ENCODE measurements around the gene FUT7.
"Not testable (repeated sequence)": the region's sequence is repeated elsewhere in the genome, so short reads cannot be mapped to it uniquely, and the experiment has no call there.

The FUT7 gene

DNA sequence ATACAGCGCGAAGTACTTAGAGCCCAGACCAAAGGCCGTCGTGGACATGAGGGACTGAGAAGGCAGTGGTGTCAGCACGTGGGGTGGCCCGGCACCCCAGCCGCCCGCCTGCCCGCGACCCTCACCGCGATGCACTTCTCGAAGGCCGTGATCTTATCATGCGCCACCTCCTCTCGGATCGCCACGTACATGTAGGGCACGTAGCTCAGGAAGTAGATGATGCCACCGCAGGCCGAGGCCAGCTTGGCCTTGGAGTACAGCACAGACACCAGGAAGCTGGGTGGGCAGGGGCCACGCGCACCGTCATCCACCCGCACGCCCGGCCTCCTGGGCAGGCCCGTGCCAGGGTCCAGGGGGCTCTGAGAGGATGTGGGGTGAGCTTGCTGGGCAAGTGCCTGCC is 14.8 kb downstream of the FUT7 start:
- DNase-seq = no peak

DNA sequence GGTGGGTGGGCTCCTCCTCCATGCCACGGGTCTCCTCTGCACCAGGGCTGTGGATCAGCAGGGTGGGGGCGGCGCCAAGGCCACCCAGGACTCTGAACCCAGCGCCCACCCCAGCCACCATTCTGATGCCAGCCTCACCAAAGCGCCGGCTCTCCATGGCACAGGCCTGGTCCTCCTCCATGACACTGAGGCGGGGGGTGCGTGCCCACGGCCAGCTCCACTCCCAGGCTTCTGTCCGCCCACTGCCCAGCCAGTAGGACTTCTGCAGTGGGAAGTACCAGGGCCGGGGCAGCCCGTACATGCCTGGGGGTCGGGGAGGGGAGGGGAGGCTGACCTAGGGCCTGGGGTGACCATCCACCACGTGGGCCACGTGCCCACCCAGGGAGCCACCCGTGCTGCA is 15.5 kb downstream of the FUT7 start:
- no peak for DNase-seq

DNA sequence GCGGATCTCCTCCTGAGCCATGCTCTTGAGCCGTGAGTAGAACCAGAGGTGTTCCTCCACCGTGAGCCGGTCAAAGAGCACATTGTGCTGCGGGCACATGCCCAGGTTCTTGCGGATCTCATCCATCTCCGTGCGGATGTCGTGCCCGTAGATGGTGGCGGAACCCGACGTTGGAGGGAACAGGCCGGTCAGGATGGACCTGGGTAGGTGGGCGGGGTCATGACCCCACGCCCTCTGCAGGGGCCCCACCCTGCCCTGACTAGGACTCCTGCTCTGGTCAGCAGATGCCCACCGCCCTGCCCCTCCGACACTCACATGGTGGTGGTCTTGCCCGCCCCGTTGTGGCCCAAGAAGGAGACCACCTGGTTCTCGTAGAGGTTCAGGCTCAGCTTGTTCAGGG is 15.9 kb downstream of the FUT7 start:
- no peak for DNase-seq

DNA sequence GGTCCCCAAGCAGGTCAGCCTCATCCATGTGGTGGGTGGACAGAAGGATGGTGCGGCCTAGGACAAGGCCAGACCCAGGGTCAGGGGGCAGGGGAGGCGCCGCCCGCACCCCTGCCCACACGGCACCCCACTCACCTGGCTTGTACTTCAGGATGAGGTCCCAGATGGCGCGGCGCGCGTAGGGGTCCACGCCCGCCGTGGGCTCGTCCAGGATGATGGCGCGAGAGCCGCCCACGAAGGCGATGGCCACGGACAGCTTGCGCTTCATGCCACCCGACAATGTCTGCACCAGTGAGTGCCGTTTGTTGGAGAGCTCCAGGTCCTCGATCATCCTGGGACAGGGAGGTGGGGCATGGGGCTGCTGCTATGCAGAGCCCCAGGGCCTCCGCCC is 16.4 kb downstream of the FUT7 start:
- no peak for DNase-seq

DNA sequence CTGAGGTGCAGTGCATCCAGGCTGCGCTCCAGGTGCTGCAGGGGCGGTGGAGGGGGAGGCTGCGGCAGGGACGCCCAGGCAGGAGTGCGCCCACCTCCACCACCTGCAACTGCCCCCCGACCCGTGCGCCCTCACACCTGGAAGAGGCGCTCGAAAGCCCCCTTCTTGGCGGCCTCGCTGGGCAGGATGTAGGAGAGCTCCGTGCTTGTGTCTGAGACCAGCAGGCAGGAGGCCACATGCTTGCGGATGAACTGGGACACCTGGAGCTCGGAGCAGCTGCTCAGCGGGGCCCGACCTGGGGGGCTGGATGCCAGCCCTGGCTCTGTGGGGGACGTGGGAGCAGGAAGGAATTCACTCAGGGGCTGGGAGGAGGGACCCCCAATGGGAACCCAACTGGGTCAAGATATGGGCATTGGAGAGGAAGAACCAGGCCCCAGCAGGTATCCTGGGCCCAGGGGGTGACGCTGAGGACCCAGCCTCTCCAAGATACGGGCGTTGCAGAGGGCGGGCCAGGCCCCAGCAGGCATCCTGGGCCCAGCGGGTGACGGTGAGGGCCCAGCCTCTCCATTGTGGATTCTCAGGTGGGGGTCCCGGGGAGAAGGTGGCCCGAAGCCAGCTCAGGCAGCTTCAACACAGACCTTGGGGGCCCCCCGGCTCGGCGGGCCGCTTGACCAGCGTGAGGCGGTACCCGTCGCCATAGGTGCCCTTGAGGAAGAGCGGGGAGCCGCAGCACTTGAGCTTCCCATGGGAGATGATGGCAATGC is 16.9 kb downstream of the FUT7 start:
- no peak for DNase-seq

DNA sequence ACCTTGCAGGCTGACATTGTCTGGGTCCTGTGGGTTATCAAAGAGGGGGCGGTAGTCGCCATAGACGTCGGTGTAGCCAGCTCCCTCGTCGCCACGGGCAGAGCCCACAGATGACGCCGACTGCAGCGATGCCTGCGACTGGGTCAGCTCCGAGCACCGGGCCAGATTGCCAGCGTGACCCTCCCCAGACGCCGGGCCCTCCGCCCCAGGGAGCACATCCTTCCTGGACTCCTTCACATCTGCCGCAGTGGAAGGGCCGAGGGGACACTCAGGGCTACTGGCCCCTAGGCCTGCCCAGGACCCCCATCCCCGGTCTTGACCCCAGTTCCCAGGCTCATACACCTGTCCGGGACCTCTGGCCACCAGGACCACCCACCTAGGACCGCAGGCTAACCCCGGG is 17.7 kb downstream of the FUT7 start:
- DNase-seq = no peak

DNA sequence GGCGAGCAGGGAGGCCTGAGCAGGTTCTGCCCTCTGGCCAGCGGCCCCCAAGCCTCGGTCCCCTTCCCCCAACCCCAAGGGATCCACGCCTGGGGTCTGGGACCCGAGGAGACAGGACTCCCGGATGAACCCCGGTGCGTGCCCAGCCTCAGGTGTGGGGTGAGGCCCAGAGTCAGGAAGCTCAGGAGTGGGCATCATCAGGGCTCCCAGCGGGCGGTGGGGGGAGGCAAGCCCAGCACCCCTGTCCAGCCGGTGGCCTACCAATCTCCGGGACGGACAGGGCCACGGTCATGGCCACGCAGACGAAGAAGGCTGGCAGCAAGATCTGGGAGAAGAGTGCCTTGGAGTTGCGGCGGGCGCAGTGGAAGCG is 18.3 kb downstream of the FUT7 start:
- DNase-seq = no peak

DNA sequence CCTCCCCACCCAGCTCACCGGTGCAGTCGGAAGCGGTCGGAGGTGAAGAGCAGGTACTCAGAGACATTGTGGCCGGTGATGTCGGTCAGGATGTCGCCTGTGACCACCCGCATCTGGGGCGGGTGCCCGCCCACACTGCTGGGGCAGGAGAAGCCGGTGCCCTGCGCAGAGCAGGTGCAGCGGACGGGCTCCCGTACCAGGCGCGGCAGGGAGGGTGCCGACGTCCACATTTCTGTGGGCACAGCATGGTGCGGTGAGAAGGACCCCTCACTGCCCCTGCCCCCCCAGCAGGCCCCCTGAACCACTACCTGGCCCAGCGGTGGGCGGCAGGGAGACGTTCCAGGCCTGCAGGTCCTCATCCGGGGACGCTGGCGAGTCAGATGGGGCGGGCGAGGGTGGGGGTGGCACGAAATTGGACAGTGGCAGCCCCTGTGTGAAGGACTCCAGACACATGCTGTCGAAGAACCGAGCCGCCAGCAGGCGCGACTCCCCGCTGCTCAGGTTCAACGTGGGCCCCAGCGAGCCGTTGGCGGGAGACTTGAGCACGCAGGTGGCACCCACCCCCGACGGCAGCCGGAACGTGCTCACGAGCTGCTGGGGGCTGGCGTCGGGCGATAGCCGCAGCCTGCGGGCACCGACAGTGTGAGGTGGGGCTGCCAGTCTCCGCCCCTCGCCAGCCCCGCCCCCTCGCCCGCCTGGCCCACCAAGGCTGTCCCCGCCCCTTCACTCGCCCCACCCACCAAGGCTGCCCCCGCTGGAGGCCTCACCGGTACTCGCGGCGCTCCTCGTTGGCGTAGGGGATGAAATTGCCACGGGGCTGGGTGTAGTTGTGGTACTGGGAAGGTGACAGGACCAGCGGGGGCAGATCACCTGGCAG is 19.0 kb downstream of the FUT7 start:
- no peak for DNase-seq

DNA sequence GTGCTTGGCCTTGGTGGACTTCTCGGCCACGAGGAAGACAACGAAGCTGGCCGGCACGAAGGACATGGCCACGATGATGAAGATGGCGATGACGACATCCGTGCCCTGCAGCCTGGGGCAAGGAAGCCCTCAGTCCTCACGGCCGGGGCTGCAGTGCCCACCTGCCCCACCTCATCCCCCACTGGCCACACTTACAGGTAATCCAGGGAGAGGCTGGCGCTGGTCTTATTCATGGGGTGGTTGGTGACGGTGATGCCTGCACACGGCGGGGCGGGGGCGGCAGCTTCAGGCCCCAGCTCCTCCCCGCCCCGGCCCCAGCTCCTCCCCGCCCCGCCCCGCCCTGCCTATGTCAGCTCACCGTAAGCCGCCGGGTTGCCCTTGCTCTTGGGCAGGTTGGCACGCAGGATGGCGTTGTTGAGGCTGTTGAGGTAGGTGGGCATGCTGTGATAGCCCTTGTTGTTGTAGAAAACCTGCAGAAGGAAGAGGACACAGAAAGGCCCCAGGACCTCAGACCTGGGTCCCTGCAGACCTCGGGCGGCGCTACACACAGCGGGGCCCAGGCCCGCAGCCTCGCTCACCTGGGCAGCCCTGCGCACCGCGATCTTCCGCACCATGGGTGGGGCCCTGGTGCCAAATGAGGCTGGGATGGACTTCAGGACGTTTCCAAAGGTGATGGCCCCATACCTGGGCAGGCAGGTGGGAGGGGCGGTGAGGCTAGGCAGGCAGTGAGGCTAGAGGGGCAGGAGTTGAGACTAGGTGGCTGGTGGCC is 19.8 kb downstream of the FUT7 start:
- no peak for DNase-seq

DNA sequence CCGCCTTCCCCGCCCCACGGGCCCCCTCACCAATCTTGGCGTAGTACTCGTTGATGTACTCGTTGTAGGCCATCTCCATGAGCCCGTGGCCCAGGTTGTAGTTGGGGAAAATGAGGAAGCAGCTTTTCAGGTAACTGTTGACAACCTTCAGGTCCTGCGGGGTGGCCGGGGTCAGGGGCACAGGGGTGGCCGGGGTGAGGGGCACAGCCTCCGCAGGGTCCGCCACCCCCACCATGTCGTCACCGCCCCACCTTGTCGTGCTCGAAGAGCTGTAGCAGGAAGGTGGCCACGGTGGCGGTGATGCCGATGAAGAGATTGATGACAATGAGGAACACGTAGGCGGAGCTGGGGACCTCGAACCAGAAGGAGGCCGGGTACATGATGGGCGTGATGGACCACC is 20.7 kb downstream of the FUT7 start:
- DNase-seq = no peak

DNA sequence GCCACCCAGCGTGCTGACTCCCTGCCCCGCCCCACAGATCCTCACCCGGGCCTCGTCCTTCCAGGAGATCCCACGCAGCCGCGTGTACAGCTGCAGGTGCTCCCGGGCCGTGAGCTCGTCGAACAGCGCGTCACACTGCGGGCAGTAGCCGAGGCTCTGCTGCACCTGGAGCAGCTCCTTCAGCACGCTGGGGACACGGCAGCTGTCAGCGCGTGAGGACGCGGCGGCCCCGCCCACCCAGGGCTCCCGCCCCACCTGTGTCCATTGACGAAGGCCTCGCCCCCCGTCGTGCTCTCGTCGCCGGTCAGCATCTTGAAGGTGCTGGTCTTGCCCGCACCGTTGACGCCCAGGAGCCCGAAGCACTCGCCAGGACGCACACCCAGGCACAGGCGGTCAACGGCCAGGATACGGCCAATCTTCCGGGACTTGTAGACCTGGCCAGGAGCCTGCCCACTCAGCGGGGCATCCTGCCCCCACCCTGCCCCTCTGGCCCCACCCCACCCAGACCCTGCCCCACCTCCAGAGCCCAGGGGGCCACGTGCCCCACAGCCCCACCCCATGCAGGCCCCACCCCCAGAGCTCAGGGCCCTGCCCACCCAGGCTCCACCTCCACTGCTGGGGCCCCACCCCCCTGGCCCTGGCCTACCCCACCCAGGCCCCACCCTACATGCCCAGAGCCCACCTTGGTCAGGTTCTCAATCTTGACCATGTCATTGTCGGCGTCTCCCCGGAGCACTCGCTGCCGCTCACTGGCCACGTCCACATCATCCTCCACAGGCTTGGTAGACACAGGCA is 21.8 kb downstream of the FUT7 start:
- DNase-seq = no peak

DNA sequence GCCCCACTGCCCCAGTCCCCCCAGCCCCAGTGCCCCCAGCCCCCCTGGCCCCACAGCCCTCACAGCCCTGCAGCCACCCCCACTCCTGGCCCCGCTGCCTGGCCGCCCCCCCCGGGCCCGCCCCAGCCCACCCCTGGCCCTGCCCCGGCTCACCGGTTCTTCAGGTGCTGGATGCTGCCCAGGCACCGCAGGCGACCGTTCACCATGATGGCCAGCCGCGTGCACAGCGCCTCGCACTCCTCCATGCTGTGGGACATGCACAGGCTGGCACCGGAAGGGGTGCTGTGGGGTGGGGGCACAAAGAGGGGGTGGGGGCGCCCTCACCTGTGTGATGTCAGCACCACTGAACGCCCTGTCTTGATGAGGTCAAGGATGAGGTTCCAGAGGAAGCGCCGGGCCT is 22.7 kb downstream of the FUT7 start:
- DNase-seq = no peak

DNA sequence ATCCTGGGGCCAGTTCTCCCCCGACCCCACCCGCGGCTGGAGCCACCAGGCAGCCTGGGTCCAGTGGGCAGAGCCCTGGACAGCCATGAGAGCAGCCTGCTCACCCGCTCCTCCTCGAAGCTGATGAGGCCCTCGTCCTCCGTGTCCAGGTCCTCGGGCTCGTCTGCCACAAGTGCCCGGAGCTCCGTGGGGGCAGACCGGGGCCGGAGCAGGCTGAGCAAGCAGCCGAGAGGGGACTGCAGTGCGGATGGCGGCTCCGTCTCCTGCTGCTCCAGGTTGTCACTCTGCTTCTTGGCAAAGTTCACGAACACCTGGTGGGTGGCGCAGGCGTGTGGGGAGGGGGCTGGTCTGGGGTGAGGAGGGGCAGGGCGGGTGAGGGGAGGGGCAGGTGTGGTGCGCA is 23.6 kb downstream of the FUT7 start:
- DNase-seq = no peak

DNA sequence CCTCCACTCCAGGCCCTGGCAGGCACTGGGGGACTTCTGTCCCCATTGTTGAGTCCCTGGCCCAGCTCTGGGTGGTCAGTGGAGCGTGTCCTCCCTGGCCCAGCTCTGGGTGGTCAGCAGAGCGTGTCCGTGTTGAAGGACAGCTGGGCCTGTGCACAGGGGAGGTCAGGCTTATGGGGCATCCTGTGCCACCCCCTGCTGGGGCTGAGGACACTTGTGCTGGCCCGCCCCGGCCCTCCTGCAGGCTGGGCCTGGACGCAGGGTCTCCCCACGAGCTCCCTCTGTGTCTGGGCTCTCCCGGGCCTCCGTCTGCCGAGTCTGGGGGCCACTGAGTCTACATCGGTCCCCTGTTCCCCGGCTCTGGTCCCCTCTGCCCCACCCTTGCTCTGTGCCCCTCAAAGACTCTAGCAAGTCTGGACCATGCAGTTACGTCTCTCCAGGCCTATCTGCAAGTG is 24.0 kb downstream of the FUT7 start:
- no peak for DNase-seq

DNA sequence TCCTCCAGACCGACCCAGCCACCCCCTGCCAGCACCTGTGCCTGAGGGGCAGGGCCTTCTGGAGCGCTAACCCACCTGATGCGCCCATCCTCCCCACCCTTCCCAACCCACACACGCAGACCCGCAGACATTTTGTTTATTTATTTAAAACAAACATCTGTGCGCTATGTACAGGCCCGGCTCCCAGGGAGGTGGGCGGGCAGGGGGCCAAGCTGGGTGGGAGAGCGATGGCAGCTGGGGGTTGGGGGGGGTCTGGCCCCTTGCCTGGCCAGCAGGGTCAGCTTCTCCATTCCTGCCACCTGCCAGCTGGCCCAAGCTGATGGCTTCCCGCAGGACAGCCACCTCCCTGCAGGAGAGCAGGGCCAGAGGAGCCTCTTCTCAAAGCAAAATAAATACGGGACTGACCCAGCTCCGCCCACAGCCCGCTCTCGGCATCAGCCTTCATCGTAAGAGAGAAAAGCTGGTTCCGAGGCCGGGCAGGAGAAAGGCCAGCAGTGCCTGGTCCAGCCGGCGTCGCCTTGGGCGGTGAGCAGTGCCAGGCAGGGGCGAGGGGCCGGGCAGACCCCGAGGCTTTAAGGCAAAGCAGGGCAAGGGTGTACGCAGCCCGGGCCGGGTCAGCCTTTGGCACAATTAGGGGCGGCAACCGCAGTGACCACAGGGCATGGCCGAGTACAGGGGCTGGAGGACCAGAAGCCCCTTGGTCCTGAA is 24.6 kb downstream of the FUT7 start:
- DNase-seq = no peak

DNA sequence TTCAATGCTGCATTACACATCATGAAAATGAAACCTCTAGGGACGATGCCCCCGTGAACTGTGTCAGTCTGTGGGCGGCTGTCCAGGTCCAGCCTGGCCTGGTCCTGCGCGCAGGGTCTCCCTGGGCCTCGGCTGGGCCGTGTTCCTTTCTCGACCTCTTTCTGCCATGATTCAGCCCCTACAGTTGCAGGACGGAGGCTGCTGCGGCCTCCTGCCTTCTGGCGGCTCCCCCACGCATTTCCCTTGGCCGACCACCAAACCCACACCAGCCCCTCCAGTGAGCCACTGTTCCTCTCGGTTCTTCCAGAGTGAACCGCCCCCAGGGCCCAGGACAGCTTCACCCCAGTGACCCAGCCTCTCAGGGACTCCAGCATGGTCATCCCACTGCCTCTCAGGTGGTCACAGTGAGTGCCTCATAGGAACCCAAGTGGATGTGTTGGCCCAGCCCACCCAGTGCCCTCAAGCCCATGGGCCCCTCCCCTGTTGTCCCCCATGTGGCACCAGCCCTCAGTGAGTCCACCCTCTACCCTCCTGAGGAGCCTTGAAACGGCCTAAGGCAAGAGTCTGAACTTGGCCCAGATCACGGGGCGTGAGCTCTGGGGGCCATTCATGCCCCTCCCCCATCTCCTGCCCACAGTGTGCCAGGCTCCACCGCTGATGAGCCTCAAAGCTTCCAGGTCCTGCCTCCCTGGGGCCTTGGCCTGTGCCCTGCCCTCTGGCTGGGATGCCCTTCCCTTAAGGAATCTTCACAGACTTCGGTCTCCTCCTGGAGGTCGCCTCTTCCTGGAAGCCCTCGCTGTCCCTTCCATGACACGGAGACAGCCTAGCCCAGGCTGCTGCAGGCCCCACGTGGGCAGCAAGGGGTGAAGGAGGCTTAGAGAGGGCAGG is 25.5 kb downstream of the FUT7 start:
- no peak for DNase-seq

DNA sequence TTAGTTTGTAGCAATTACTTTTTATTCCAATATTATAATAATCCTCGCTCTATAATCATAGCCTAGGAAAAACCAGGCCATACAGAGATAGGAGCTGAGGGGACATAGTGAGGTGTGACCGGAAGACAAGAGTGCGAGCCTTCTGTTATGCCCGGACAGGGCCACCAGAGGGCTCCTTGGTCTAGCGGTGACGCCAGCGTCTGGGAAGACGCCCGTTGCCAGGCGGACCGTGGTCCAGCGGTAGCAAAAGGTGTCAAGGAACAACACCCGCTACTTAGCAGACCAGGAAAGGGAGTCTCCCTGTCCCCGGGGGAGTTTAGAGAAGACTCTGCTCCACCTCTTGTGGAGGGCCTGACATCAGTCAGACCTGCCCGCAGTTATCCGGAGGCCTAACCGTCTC is 27.6 kb downstream of the FUT7 start:
- not testable (repeated sequence) for DNase-seq

DNA sequence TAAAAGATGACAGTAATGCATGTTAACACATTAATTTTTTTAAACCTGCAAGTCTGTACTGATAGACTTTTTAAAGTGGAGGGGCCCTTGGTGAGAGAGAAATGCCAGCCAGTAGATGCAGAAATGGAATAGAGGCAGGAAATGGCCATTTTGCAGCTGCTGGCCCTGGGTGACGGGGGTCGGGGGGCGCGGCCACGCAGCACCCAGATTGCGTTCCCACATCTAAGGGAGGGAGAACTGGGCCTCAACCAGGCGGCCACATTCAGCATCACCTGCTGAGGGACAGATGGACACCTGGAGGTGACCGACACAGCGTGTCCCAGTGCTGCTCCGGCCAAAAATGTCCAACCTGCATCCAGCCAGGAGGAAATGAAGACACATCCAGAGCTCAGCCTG is 29.2 kb downstream of the FUT7 start:
- no peak for DNase-seq

DNA sequence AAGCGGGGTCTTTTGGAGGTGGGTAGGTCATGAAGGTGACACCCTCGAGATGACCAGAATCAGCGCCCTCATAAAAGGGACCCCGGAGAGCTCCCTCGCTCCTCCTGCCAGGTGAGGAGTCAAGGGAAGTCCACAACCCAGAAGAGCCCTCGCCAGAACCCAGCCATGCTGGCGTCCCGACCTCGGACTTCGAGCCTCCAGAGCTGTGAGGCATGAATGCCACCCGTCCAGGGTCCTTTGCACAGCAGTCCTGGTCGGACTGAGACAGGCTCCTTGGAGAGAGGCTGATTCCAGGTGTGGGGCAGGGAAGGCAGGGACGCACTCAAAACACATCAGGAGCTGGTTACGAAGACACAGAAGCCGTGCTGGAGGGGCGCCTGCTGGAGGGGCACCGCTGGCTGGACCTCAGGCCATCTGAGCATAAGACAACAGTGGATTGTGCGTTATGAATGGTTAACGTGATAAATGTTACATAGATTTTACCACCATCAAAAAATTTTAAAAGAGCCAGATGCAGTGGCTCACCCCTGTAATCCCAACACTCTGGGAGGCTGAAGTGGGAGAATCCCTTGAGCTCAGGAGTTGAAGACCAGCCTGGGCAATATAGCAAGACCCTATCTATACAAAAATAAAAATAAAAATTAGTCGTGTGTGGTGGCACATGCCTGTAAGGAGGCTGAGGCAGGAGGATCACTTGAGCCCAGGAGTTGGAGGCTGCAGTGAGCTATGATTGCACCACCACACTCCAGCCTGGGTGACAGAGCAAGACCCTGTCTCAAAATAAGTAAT is 29.8 kb downstream of the FUT7 start:
- DNase-seq = no peak
